GM12891 (cell line): ENCODE results near the gene TMEM266.

Source experiments
- POLR2A ChIP-seq: IDR thresholded peaks from 2 replicates; pipeline ENCODE4 v1.6.1; 2011; ENCODE audit warnings: low read depth, low read length, control low read depth
- POLR2AphosphoS5 ChIP-seq: IDR thresholded peaks from 2 replicates; pipeline ENCODE4 v1.6.1; 2011; ENCODE audit warnings: low read depth, low read length, control low read depth
- TAF1 ChIP-seq: IDR thresholded peaks from 2 replicates; pipeline ENCODE4 v1.6.1; 2011; ENCODE audit warnings: low read depth, low read length, control low read depth

DNA sequence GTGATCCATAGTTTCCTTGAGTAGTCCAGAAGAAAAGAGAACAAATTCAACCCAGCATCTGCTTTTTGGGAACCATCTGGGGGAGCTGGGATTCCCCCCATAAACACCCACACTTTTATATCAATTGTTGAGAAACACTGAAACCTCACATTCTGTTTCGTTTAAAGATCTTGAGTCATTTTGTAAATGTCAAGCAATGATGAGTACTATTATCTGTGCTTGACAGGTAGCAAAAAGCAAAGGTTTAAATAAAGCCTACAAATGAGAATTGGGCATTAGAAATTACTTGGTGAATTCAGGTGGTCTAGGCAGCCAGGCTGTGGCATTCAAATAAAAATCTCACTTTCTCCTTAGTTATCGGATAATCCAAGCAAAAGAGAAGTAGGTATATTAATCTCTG, 75.7 kb downstream of the TMEM266 start:
- TF ChIP-seq POLR2A (no peak), TAF1 (no peak), POLR2AphosphoS5 (no peak)
